Psoas muscle (tissue), 8 donors: ENCODE results near the gene CAMK2B. TPM values are rescaled to one million over a fixed set of nuclear protein-coding genes. Genes with fewer than 3 reads are reported as not detected.

Source experiments
- ATAC-seq, 4 donors: fragments of 200-7000 bp; cut with Tn5 transposase; one replicate each; pipeline ENCODE4 v1.9.1; 2020; ENCODE audit warnings: moderate library complexity in 3 of 4, mild to moderate bottlenecking in 2 of 4
- DNase-seq, 2 donors: peaks; one replicate each; pipeline ENCODE4 v3.0.0-alpha.2; 2020
- H3K27ac ChIP-seq: fragments of 200-600 bp; one replicate; pipeline ENCODE4 v1.8.0; 2022
- H3K27me3 ChIP-seq, 3 donors: fragments of 200-600 bp in 1 of 3; one replicate each; pipeline versions ENCODE4 v1.6.1 to v1.8.0; 2013 to 2022; ENCODE audit warnings: low read length in 2 of 3, mild to moderate bottlenecking in 2 of 3, moderate library complexity in 1 of 3; ENCODE audit not compliant: insufficient read depth in 3 of 3
- H3K36me3 ChIP-seq, 2 donors: fragments of 200-600 bp in 1 of 2; one replicate each; pipeline versions ENCODE4 v1.6.1 to v1.8.0; 2013 to 2022; ENCODE audit warnings: low read depth in 1 of 2, mild to moderate bottlenecking in 1 of 2, moderate library complexity in 1 of 2; ENCODE audit not compliant: insufficient read depth in 1 of 2
- H3K4me1 ChIP-seq: fragments of 200-600 bp; one replicate; pipeline ENCODE4 v1.8.0; 2022
- H3K4me3 ChIP-seq: fragments of 200-600 bp; one replicate; pipeline ENCODE4 v1.8.0; 2022; ENCODE audit warnings: mild to moderate bottlenecking
- H3K9me3 ChIP-seq: fragments of 200-600 bp; one replicate; pipeline ENCODE4 v1.8.0; 2022
- CTCF ChIP-seq: fragments of 200-600 bp; IDR thresholded peaks from one replicate; pipeline ENCODE4 v1.8.0; 2022; ENCODE audit warnings: antibody characterized with exemption
- WGBS, 3 donors: extraction: QIAGEN DNeasy Blood & Tissue Kit; methylation state at CpG; one replicate each; pipeline versions ENCODE4 v1.1.6 to v1.1.7; 2013; 5-methylcytosine and 5-hydroxymethylcytosine counted together
- intact Hi-C, 2 donors: fragments of 100-400 bp; cut with DNase I; formaldehyde crosslinking; loops; one replicate each; pipeline versions ENCODE4 v1.11.0 to v1.14.2; 2022
- polyA plus RNA-seq, 3 donors: library from polyadenylated mRNA; stranded (reverse); fragments of 200-250 nt; gene quantifications; one replicate each; pipeline ENCODE4 v1.2.3, GENCODE V29; 2013
- total RNA-seq, 4 donors: library from RNA; stranded (reverse); fragmentation: NEBNext Ultra II Directional in 2 of 4; extraction: Animal tissue kit (Norgen Biotek cat#: 25700) in 2 of 4; gene quantifications; one replicate each; pipeline versions ENCODE4 v1.2.1 to v1.2.4, GENCODE V29; 2021 to 2023
- donor health status: healthy with polysubstance abuse.
- donor health status: DM: no; HTN: no; CAD: no; lungs with moderate emphysema.
- donor health status: Bipolar disorder and iron deficiency.
- donor health status: healthy.
- donor health status: DM: yes; HTN: yes; CAD: no.
- donor health status: DM: no; HTN: no; CAD: no.
- donor health status: DM: no; HTN: no; CAD: no.
- donor health status: DM: yes; HTN: yes; CAD: no.

Gene CAMK2B
- total and polyA plus RNA-seq, 7 donors: 14.5 to 81.4 (median 50.0) TPM

- H3K36me3 ChIP-seq: no peaks in the 10 kb centered on the region
- DNase-seq (no peak), ATAC-seq (no peak)
- no peak overlapping the region for H3K4me3 ChIP-seq
- intact Hi-C loops: loop anchor here in 1 of 2 donors (10.0 kb wide), 1 partner anchor 203 kb away; the partner anchor contains the start of gene NPC1L1
- no peak overlapping the region for H3K27ac ChIP-seq
- H3K27me3 ChIP-seq: no peaks in the 10 kb centered on the region
- no peaks in the 10 kb centered on the region for H3K4me1 ChIP-seq
- WGBS, 3 donors: 75 to 88% (median 78%) methylated on average over 3 of the region's 3 CpGs
- H3K9me3 ChIP-seq: peaks cover 8% of the 10 kb centered on the region
- TF ChIP-seq CTCF: no peak
Observed at GRCh38 chr7:44341401-44341800, 16.0 kb upstream of the CAMK2B start.

DNA sequence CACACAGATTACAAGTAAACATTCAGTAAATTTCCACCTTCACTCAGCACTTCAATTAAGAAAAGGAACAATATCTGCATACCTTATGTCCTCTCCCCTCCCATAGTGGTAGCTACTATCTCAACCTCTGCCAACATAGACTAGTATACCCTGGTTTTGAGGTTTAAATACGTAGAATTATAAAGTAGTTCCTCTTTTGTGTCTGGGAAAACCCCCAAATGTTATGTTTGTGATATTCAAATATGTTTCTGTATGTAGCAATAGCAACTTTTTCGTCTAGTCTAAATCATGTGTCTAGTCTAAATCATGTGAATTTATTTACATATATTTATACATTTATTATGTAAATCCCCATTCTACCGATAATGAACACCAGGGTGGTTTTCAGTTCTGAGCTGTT, 13.2 kb upstream of the CAMK2B start:
- 81 to 85% (median 82%) methylated on average over 3 of the region's 3 CpGs for WGBS, 3 donors
- ATAC-seq: no peak
- peaks cover 8% of the 10 kb centered on the region for H3K9me3 ChIP-seq

GRCh38 chr7:44336491-44336890, 11.1 kb upstream of the CAMK2B start:
- TF ChIP-seq CTCF: no peak
- WGBS, 3 donors: 82 to 87% (median 87%) methylated on average over 11 of the region's 11 CpGs
- intact Hi-C loops: no loop called here
- Histone ChIP-seq H3K9me3 (peaks cover 8% of the 10 kb centered on the region), H3K27ac (no peak overlapping the region), H3K4me3 (no peak overlapping the region), H3K4me1 (peaks cover 5% of the 10 kb centered on the region), H3K27me3 (no peaks in the 10 kb centered on the region), H3K36me3 (no peaks in the 10 kb centered on the region)
- DNase-seq (no peak), ATAC-seq (no peak)

More for the DNA sequence above, 13.2 kb upstream of the CAMK2B start:
- Histone ChIP-seq H3K4me3 (no peak overlapping the region), H3K27me3 (no peaks in the 10 kb centered on the region), H3K27ac (no peak overlapping the region), H3K4me1 (peaks cover 4% of the 10 kb centered on the region), H3K36me3 (no peaks in the 10 kb centered on the region)
- no peak for DNase-seq
- intact Hi-C loops: no loop called here
- no peak for TF ChIP-seq CTCF

DNA sequence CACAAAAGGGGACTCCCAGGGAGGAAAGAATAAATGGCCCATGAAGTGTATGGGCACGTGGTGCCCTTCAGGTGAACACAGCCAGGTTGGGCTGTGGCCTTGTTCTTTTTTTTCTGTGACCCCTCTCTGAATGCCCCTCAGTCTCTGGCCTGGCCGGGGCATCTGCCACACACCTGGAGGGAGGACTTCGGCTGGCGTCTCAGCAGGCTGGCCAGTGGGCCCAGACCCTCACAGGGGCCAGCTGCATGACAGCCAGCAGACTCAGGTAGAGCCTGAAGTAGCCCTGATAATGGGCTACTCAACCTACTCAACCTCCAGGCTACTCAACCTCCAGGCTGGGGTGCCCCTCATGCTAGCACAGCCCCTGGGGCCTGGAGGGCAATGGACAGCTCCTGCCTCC, 9.8 kb upstream of the CAMK2B start:
- H3K4me3 ChIP-seq: no peak overlapping the region
- ATAC-seq: no peak
- WGBS, 3 donors: 87 to 94% (median 90%) methylated on average over 4 of the region's 4 CpGs
- H3K27me3 ChIP-seq: no peaks in the 10 kb centered on the region
- H3K4me1 ChIP-seq: peaks cover 5% of the 10 kb centered on the region
- no peak for TF ChIP-seq CTCF
- H3K9me3 ChIP-seq: peaks cover 8% of the 10 kb centered on the region
- no peak overlapping the region for H3K27ac ChIP-seq
- no peak for DNase-seq
- intact Hi-C loops: no loop called here
- no peaks in the 10 kb centered on the region for H3K36me3 ChIP-seq

GRCh38 chr7:44334734-44335097, 9.3 kb upstream of the CAMK2B start:
- intact Hi-C loops: no loop called here
- peaks cover 8% of the 10 kb centered on the region for H3K9me3 ChIP-seq
- ATAC-seq (no peak), DNase-seq (no peak)
- WGBS, 3 donors: 87 to 94% (median 88%) methylated on average over 11 of the region's 11 CpGs
- H3K27me3 ChIP-seq: no peaks in the 10 kb centered on the region
- peaks cover 5% of the 10 kb centered on the region for H3K4me1 ChIP-seq
- H3K4me3 ChIP-seq: no peak overlapping the region
- H3K27ac ChIP-seq: no peak overlapping the region
- no peaks in the 10 kb centered on the region for H3K36me3 ChIP-seq
- TF ChIP-seq CTCF: no peak
